Activated CD8-positive, alpha-beta memory T cell treated with anti-CD3 and anti-CD28 coated beads, Interleukin-2, amount 50 U/mL, for 24 hours (primary cell): ENCODE data around the gene DUS2.
"Not testable (repeated sequence)": the region's sequence is repeated elsewhere in the genome, so short reads cannot be mapped to it uniquely, and the experiment has no call there.

Experiments
- DNase-seq: peaks from one replicate; pipeline ENCODE4 v3.0.0-alpha.2; 2020; ENCODE audit errors: extremely low read depth

Gene DUS2

DNA sequence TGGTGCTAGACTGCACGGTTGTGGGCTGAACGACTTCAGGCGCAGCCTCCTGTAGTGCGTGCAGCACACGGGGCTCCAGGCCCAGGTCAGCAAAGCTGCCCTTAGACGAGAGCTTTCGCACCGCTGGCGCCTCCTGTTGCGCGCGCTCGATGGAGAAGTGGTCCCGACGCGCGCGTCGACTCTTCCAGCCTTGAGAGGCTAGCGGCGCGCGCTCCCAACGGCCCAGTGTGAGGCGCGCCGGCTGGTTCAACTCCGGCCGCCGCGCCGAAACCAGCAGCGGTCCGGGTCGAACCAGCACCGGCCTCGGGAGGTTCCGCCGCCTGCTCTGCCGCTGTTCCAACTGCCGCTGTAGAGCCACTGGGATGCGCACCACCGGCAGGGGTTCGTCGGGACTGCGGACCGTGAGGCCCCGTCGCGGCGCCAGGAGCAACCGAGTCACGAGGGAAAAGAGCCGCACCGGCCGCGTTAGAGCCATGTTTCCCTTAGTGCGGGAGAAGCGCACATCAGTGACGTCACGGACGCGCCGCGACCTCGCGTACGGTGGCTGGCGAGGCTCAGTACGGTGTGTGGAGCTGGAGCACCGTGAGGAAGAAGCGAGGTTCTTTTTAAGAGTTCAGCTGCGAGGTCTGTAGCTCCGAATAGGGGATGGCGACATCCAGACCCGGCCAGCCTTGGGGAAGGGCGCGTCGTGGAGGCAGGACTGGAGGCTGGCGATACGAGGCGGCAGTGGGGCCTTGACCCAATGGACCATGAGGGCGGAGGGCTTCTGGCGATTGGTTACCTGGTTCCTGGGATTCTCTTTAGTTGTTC is at the start of gene DUS2, which contains the start of gene DDX28:
DUS2 (plus strand) TSS at position 557 of the 810 bp plus-strand sequence. CDS start 14,740 bp downstream, outside the sequence.
DDX28 (minus strand) TSS at position 505 of the 810 bp plus-strand sequence; CDS start at position 475, 30 bp downstream.
- DNase-seq, result peak; percentile 83

DNA sequence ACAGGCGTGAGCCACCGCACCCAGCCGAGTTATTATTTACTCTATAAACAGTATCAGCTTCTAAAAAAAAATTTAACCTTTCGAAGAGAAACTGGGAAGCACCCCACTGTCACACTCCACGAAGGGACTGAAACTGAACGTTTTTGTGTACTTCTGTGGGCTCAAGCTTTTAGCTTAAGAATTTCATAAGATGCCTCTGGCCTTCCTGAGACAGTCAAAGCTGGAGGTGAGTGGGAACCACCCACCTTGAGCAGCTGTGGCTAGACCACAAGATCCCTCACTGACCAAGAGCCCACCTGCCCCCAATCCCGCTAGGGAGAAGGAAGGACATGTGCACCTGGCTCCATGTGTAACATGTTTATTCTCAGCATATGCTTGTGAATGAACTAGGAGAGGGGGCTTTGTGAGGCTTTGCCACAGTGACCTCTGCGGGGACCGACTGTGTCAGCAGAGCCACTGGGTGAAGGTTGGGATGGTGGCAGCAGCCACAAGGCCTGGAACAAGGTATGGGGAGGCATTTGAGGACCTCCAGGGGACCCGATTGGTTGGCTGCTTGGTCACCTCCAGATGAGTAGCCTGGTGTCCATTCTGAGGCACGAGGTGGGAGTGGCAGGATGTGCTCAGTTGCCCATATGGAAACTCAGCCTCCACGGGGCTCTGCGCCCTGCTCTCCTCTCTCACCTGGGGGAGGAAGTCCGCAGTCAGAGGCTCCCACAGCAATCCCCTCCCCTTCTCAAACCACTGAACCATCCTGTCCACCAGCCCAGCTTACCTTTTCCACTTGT is 47.6 kb upstream of the DUS2 start:
- no peak for DNase-seq

DNA sequence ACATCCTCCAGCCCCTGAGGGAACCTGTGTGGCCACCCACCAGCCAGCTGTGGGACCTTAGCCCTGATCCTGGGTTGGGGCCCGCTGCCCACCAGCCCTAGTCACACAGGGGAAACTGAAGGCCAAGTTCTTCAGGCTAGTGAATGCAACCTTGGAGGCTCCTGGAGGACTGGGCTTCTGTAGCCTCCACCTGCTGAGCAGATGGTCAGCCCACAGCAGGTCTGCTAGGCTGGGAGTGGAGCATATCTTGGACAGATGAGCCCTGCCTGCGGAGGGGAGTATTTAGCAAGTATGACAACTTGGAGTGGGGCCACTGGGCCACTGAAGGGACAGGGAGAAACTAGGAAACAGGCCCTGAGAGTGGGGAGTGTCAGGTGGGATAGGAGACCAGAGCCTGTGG is 46.9 kb upstream of the DUS2 start:
- no peak for DNase-seq

DNA sequence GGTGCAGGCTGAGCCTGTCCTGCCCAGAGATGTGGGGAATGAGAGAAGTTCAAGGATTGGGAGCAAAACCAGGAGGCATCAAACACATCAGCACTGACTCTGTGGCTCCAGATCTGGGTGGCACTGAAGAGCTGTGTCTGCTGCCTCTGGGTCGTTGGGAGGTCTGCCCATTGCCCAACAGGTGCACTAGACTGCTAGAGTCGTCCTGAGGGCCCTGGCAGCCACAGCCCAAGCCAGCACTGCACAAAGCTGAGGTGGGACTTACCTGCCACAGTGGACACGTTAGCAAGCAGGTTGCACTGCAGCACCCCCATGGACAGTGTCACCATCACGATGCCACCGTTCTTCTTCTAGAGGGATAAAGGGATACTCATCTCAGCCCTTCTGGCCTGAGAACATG is 46.1 kb upstream of the DUS2 start:
- DNase-seq, result no peak

DNA sequence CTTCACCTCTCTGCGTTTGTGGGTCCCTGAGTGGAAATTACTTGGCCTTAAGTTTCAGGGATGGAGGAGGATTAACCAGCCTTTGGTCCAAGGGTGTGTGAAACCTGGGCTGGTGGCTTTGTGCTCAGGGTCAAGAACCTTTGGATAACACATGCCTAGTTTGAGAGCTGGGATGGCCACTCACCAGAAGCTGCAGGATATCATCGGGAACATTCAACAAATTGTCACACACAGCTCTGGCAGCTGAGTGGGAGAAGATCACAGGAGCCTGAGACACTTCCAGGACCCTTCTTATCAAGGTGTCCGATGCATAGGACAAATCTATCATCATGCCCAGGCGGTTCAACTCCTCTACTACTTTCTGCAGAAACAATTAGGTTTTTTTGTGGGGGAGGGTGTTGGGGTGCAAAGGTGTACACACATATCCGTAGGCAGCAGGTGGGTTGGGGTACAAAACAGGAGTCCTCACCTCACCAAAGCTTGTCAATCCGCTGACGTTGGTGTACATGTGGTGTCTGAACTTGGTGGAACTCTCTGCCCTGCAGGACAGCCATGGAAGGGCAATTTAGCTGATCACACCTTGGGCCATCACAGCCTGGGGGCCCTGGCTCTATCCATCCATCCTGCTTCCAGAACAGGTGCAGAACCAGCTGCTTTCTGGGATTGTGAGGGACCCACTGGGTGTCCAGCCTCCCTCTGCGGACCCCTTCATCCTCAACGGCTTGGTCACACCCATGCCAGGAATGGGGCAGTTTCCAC is 45.4 kb upstream of the DUS2 start:
- DNase-seq, result no peak

DNA sequence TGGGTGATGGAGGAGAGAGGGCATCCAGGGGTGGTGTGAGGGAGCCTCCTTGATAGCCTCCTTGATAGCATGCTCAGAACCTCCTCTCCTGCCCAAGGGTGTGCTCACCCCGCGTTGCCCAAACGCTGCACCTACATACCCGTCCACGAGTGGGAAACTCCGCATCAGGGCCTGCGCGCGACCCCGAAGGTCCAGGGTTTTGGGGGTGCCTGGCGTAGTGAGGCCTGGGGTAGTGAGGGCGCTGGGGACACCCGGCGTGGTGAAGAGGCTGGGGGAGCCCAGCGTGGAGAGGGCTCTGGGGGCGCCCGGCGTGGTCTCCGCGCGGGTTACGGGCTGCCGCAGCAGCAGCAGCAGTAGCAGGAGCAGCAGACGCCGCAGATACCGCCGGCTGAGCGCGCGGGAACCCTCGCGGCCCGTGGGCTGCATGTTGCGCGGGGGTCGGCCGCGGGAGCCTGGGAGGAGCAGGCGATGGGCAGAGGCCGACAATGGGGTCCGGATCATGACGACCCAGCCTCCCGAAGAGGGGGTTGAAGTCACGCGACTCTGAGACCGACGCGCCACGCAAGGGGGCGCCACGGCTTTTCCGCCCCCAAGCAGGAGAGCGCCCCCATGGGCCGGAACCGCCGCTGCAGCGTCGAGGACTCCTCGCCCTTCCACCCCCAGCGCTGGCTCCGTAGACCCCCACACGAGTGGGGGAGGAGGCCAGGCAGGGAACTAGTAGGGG is 43.0 kb upstream of the DUS2 start, which contains the start of gene DPEP3:
DPEP3 (minus strand) TSS at position 545 of the 724 bp plus-strand sequence; CDS start at position 426, 119 bp downstream.
- DNase-seq, result no peak

DNA sequence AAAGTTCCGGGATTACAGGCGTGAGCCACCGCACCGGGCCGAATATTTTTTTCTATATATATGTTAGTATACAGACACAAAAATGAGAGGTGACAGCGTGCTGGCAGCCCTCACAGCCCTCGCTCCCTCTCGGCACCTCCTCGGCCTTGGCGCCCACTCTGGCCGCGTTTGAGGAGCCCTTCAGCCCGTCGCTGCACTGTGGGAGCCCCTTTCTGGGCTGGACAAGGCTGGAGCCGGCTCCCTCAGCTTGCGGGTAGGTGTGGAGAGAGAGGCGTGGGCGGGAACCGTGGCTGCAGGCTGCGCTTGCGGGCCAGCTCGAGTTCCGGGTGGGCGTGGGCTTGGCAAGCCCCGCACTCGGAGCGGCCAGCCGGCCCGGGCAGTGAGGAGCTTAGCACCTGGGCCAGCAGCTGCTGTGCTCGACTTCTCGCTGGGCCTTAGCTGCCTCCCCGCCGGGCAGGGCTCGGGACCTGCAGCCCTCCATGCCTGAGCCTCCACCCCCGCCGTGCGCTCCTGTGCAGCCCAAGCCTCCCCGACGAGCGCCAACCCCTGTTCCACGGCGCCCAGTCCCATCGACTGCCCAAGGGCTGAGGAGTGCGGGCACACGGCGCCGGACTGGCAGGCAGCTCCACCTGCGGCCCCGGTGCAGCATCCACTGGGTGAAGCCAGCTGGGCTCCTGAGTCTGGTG is 40.9 kb upstream of the DUS2 start:
- DNase-seq, result no peak

DNA sequence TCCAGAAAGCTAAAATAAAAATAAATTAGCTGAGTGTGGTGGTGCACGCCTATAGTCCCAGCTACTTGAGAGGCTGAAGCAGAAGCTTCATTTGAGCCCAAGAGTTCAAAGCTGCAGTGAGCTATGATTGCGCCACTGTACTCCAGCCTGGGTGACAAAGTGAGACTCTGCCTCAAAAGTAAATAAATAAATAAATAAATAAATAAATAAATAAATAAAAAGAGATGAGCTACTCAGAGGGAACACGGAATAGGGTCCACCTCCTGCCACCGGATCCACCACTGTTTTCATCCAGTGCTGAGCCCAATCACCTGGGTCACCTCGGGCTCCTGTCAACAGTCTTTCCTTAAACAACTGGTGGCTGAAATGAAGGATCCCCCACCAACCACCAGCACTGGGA is 36.1 kb upstream of the DUS2 start:
- DNase-seq, result no peak

DNA sequence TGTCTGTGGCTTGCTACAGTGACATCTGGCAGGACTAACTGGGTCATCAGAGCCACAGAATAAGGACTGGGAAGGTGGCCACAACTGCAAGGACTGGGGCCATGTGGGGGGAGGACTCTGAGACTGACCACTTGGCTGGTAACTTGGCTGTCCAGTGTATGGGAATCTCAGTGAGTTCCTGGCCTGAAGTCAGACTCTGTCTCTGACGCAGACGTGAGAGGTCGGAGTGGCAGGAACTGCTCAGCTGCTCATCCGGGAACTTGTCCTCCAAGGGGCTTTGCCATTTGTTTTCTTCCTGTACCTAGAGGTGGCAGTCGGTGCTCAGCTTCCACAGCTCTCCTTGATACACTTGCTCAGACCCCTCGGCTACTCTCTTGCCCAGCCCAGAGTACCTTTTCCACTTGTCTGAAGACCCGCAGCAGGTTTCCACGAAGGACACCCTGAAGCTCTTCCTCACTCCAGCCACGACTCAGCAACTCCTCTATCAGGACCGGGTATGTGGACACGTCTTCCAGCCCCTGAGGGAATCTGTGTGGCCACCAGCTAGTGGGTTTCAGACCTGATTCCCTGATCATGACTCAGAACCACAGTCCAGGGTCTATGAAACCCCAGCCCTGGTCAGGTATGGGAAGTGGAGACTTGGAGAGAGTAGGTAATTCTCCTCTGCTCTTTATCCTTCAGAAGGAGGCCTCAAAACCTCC is 35.5 kb upstream of the DUS2 start:
- DNase-seq, result no peak

DNA sequence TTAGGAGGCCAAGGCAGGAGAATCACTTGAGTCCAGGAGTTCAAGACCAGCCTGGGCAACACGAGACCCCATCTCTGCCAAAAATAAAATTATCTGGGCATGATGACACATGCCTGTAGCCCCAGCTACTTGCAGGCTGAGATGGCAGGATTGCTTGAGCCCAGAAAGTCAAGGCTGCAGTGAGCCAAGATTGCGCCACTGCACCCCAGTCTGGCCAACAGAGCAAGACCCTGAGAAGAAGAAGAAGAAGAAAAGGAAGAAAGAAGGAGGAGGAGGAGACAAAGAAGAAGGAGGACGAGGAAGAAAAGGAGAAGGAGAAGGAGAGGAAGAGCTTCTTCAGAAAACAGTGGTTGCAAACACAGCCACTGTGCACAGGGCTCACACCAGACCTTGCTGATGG is 34.4 kb upstream of the DUS2 start:
- no peak for DNase-seq

DNA sequence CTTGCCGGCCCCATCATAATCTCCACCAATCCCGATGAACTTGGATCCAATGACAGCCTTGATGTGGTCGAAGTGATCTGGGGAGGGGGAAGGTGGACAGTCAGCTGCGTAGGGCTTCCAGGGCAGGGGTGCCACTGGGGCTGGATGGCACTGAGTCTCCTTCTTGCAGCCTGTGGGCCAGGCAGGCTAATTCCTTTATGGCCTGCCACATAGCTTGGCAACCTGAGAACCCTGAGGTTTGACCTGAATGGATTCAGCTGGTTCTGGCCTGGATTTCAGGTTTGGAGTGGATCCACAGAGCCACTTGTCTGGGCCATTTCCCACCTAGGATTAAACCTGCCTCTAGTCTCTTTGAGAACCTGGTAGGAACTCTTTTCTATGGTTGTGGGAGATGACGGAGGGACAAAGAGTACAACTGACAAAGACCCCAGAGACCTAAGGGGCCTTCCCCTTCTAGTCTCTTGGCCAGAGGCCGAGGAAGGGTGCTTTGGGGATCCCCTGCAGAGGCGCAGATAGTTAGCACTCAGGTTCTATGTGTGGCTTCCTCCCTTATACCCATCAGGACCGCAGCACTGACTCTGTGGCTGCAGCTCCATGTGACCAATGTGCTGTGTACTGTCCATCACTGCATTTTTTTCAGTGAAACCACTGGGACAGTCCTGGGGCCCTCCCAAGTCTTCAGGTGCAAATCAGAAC is 33.6 kb upstream of the DUS2 start:
- no peak for DNase-seq

DNA sequence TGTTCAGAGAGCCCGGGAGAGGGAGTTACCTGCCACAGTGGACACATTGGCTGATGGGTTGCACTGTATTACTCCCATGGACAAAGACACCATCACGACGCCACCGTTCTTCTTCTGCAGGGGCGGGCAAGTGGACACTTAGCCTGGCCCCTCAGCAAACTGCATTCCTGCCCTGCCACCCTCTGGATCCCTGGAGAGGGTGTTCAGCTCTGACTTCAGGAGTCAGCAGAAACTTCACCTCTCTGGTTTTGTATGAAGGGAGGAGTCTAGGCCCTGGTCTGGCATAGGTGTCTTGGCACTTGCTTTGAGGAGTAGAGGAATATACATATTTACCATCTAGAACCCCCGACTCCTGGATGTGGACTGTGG is 33.1 kb upstream of the DUS2 start:
- no peak for DNase-seq

DNA sequence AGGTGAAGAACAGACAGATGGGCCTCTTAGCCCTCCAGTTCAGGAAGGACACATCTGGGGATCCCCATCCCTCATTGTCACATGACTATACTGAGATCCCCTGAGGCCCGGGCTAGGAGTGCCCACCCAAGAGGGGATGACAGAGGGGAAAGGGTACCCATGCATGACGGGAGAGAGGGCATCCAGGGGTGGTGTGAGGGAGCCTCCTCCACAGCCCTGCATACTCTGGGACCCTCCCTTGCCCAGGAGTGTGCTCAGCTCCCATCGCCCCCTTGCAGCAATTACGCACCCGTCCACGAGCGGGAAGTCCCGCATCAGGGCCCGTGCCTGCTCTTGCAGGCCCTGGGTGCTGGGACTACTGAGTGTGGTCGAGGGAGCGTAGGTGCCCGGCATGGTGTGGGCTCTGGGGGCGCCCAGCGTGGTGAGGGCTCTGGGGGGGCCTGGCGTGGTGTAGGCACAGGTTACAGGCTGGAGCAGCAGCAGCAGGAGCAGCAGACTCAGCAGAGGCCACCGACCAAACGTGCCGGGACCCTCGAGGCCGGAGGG is 30.4 kb upstream of the DUS2 start:
- DNase-seq, result no peak

DNA sequence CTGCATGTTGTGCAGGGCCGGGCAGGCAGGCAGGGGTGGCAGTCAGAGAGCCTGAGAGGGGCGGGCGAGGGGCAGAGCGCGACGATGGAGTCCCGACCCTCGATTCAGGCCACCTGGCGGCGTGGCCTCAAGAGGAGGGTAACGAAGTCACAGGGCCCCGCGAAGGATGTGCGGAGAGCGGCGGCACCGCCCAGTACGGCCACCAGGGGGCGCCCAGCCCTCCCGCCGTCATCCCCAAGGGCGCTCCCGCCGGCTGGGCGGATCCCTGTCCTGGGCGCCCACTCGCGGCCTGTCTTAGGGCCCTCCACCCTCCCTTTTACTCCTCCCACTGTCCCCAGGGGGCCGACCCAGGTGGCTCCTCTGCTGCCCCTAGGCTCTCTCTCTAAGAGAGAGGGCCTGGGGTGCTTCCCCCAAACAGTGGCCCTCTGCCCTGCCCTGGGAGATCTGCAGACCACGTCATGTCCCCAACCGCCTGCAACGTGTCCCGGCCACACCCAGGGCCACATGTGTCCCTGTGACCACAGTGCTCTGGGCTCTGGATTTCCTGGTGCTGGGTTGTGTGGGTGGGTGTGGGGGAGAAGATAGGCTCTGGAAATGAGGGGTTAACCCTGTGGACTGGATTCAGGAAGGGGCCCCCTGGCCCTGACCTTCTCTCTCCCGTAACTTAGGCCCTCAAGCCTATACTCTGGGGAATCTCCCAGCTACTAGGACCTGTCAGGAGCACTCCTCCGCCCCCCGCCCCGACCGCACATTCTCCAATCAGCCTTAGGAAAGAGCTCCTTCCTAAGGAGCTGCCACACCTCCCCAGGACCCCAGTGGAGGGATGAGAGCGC is 29.7 kb upstream of the DUS2 start:
- peak; percentile 59 for DNase-seq

DNA sequence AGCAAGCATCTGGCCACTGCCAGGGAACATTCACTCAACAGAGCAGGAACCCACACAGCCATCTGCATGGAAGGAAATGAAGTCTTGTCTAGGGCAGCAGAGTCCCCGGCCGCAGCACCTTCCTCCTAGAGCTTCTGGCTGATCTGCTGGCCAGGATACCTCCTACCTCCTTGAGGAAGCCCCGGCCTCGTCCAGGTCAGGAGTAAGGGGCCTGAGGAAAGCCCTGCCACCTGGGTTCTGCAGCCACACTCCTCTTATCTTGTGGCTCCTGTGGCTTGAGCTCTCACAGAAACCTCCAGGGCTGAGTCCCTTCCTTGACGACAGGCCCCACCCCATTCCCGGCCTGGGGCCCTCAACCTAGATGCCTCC is 29.1 kb upstream of the DUS2 start:
- not testable (repeated sequence) for DNase-seq

DNA sequence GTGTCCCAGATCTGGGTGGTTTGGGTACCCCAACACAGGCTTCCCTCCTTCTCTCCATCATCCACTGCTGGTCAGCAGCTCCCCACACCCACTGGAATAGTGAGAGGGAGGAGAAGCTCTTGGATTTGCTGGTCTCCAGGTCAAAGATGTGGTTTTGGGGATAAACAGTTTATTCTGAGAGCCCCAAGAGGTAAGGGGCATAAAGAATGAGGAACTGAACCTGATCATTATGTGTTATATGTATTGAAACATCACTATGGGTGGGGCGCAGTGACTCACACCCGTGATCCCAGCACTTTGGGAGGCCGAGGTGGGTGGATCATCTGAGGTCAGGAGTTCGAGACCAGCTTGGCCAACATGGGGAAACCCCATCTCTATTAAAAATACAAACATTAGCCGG is 27.7 kb upstream of the DUS2 start:
- DNase-seq, result no peak

DNA sequence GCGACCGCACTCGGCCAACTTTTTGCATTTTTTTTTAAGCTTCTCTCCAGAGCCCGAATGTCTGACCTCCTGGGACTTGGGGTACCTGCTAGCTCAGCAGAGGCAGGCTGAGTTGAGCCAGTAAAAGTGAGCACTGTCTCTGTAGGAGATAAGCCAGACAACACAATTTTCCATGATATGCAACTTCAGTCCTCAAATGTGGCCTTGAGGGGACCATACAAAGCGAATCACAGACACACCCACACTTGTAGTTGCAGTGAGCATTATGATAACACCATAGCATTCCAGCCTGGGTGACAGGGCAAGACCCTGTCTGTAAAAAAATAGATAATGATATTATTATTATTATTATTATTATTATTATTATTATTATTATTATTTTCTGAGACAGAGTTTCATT is 26.4 kb upstream of the DUS2 start:
- DNase-seq, result no peak

DNA sequence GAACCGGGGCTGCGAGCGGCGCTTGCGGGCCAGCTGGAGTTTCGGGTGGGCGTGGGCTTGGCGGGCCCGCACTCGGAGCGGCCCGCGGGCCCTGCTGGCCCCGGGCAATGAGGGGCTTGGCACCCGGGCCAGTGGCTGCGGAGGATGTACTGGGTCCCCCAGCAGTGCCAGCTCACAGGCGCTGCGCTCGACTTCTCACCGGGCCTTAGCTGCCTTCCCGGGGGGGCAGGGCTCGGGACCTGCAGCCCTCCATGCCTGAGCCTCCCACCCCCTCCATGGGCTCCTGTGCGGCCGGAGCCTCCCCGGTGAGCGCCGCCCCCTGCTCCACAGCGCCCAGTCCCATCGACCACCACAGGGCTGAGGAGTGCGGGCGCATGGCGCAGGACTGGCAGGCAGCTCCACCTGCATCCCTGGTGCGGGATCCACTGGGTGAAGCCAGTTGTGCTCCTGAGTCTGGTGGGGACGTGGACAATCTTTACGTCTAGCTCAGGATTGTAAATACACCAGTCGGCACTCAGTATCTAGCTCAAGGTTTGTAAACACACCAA is 24.8 kb upstream of the DUS2 start:
- DNase-seq, result not testable (repeated sequence)
